Pericardium fibroblast (primary cell): ENCODE measurements around the gene KCNJ15. TPM values are rescaled to one million over a fixed set of nuclear protein-coding genes. Genes with fewer than 3 reads are reported as not detected.

Experiments
- total RNA-seq: library from RNA; depleted of rRNA; stranded (reverse); fragments of >200 nt; gene quantifications from 2 replicates; pipeline ENCODE4 v1.2.3, GENCODE V29; 2015

Gene KCNJ15
- total RNA-seq = 0.17 TPM in 1 of 2 replicates, not detected in the other

DNA sequence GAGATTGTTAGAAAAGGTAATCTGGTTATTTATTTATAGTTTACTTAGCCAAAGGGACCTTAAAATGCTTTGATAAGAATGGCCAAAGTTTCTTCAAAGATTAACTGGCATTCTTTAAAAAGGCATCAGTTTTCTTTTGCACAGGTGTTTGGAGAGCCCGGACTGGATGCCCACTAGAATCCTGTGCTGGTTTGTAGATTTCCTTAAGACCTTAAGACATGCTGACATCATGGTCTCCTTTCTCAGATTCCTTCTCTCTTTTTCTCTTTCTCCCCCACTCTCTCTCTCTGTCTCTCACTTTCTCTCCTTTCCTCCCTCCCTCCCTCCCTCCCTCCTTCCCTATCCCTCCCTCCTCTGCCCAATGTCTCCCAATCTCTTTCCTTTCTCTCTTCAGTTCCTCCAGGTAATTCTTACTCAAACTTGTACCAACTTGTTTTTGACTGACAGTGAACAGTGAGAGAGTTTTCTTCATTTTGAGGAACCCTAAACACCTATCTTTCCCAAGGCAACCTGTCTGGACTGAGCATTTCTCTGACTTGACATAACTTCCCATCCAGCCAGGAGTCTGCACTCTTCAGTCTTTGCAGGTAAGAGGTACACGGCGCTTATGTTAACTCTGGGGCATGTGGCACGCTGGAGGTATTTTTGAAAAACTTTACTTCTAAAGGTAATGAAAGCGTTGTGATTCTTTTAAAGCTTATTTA lies at the start of gene KCNJ15:
TSS of gene KCNJ15 (plus strand) at position 393 of the 704 bp plus-strand sequence. CDS start 42,271 bp downstream, outside the sequence.

Other genes with a start within 250 kb of the KCNJ15 start
- 0.23 and 4.0 TPM in 2 replicates for gene ERG, start 241.5 kb downstream of the KCNJ15 start, total RNA-seq